Activated CD8-positive, alpha-beta memory T cell treated with anti-CD3 and anti-CD28 coated beads, Interleukin-2, amount 50 U/mL, for 1 hour (primary cell): ENCODE data around the gene ARRDC4.
A peak's percentile ranks its signal among the peaks of the same experiment; 100 is the strongest.

Source experiments
- DNase-seq: peaks from one replicate; pipeline ENCODE4 v3.0.0-alpha.2; 2020; ENCODE audit errors: extremely low read depth

ARRDC4 gene

GRCh38 chr15:97960364-97961066, at the start of gene ARRDC4:
ARRDC4 (plus strand) TSS chr15:97960703; CDS start chr15:97960862, 159 bp downstream.
- peak; percentile 95 for DNase-seq

- DNase-seq, result no peak
These were observed 45.8 kb upstream of the ARRDC4 start for GRCh38 chr15:97914711-97915110.

GRCh38 chr15:97915261-97915660, 45.2 kb upstream of the ARRDC4 start:
- DNase-seq, result no peak

GRCh38 chr15:97921296-97921865, 39.1 kb upstream of the ARRDC4 start:
- DNase-seq, result no peak

GRCh38 chr15:97929456-97930229, 30.9 kb upstream of the ARRDC4 start:
- no peak for DNase-seq

- no peak for DNase-seq
These were observed 30.3 kb upstream of the ARRDC4 start for GRCh38 chr15:97930230-97930629.

- no peak for DNase-seq
These were observed 29.2 kb upstream of the ARRDC4 start for GRCh38 chr15:97931314-97931713.

- no peak for DNase-seq
These were observed 26.9 kb upstream of the ARRDC4 start for GRCh38 chr15:97933589-97933988.

GRCh38 chr15:97940993-97941392, 19.5 kb upstream of the ARRDC4 start:
- no peak for DNase-seq

- no peak for DNase-seq
These were observed 18.9 kb upstream of the ARRDC4 start for GRCh38 chr15:97941572-97941971.

- DNase-seq, result no peak
These were observed 15.8 kb upstream of the ARRDC4 start for GRCh38 chr15:97944724-97945123.

- no peak for DNase-seq
These were observed 12.8 kb upstream of the ARRDC4 start for GRCh38 chr15:97947465-97948260.

GRCh38 chr15:97953254-97953653, 7.2 kb upstream of the ARRDC4 start:
- DNase-seq, result no peak

GRCh38 chr15:97953748-97954147, 6.8 kb upstream of the ARRDC4 start:
- DNase-seq, result no peak

GRCh38 chr15:97955035-97955434, 5.5 kb upstream of the ARRDC4 start:
- DNase-seq, result no peak

GRCh38 chr15:97955529-97955928, 5.0 kb upstream of the ARRDC4 start:
- DNase-seq, result no peak

- DNase-seq, result no peak
These were observed 659 bp upstream of the ARRDC4 start for GRCh38 chr15:97959724-97960363.

GRCh38 chr15:97961067-97961954, 808 bp downstream of the ARRDC4 start:
- DNase-seq, result no peak

- DNase-seq, result no peak
These were observed 1.8 kb downstream of the ARRDC4 start for GRCh38 chr15:97962263-97962662.

GRCh38 chr15:97963779-97964178, 3.3 kb downstream of the ARRDC4 start:
- no peak for DNase-seq

- DNase-seq, result no peak
These were observed 5.7 kb downstream of the ARRDC4 start for GRCh38 chr15:97966246-97966645.
